ENCODE measurements around the gene DLK2. TPM values are rescaled to one million over a fixed set of nuclear protein-coding genes. Genes with fewer than 3 reads are reported as not detected.
A peak's percentile ranks its signal among the peaks of the same experiment; 100 is the strongest.

DLK2 gene
- total and polyA plus RNA-seq, 2 of the 13 experiments (the other 11 are each of a cell fraction or from before 2014, with no cell fraction given), result 1.2 to 3.8 TPM

GRCh38 chr6:43457643-43458042 lies 2.3 kb upstream of the DLK2 start:
- Histone ChIP-seq H3K9ac (ENCODE audit: insufficient read depth, low read depth, low read length) (no peak overlapping the region), H3K4me1 (ENCODE audit: insufficient read depth, low read length) (peaks cover 26% of the 10 kb centered on the region), H3K4me2 (ENCODE audit: low read depth, low read length) (peak overlapping the region; percentile 100), H3K79me2 (ENCODE audit: insufficient read depth, low read length) (no peaks in the 10 kb centered on the region), H4K20me1 (ENCODE audit: insufficient read depth, low read length) (no peaks in the 10 kb centered on the region), H2AFZ (ENCODE audit: low read length) (no peak overlapping the region), H3K4me3 (replicated peaks in 1 of 3; ENCODE audit: insufficient read depth in 1 of 3, low read depth in 2 of 3, low read length in 3 of 3) (peak overlapping the region in 2 of 3 experiments; percentile 6 to 23; a peak in 2 of 6 replicates), H3K9me3 (ENCODE audit: low read length) (no peaks in the 10 kb centered on the region), H3K27me3 (ENCODE audit: control insufficient read depth in 1 of 2, insufficient read depth in 2 of 2, low read length in 2 of 2) (peaks cover 0 to 5% of the 10 kb centered on the region in 2 experiments; a peak in 3 of 5 replicates), H3K36me3 (replicated peaks in 1 of 2; ENCODE audit: control insufficient read depth in 1 of 2, insufficient read depth in 2 of 2, low read length in 2 of 2) (peaks cover 0 to 3% of the 10 kb centered on the region in 2 experiments; a peak in 2 of 5 replicates), H3K27ac (ENCODE audit: extremely low read length, insufficient read depth, low read length) (no peak overlapping the region)
- TF ChIP-seq ZNF615 (CRISPR knock-in tag; IDR thresholded peaks at IDR 0.05; ENCODE audit: borderline replicate concordance), result no peak
- TF ChIP-seq CTCF (CRISPR knock-in tag; IDR thresholded peaks at IDR 0.05), result peak; percentile 41
- 0 out of 2 replicates have a peak, but pooled peaks have one; percentile 28 for TF ChIP-seq KDM2A (CRISPR knock-in tag; IDR thresholded peaks at IDR 0.05; ENCODE audit: borderline replicate concordance, low read depth)
- no peak for TF ChIP-seq SRY (CRISPR knock-in tag; IDR thresholded peaks at IDR 0.05)
- TF ChIP-seq STAG1 (CRISPR knock-in tag; IDR thresholded peaks at IDR 0.05), result 0 out of 2 replicates have a peak, but pooled peaks have one; percentile 12
- no peak for TF ChIP-seq NFATC3 (CRISPR knock-in tag; IDR thresholded peaks at IDR 0.05)
- TF ChIP-seq ZNF362 (CRISPR knock-in tag; IDR thresholded peaks at IDR 0.05; ENCODE audit: borderline replicate concordance), result peak; percentile 55; the same call in 1 of the 2 replicates
- CTCF ChIA-PET (ENCODE audit: low intra/inter-chr PET ratio, low total read pairs), result interaction anchor here (1.0 kb wide), 1 partner anchor 49 kb away, joined by 3 read pairs; no protein-coding TSS in a partner anchor
- ATAC-seq, result no peak
- POLR2A ChIA-PET, result interaction anchor here (0.7 to 4.7 kb wide), 9 partner anchors 10 to 88 kb away, joined by 3 to 38 read pairs (median 6); partner anchors contain the start of genes ABCC10, TJAP1 and ZNF318
- intact Hi-C loops (cut with micrococcal nuclease; ENCODE audit: unreplicated experiment) (no loop called here), in situ Hi-C loops (cut with HindIII; ENCODE audit: extremely low pct_ligation_motif_present, low pct_unique_long_range_greater_than_20kb) (loop anchor here (5.0 kb wide), 1 partner anchor 35 kb away; no protein-coding TSS in a partner anchor)
- no peak for DNase-seq (ENCODE audit: low spot score)
- 23% methylated on average over 9 of the region's 9 CpGs for whole genome bisulfite sequencing (ENCODE audit: low lambda C conversion rate)
- BruUV-seq (replicated peaks), result no TSS peak
- FAIRE-seq, result no peak
